Naive thymus-derived CD4-positive, alpha-beta T cell (primary cell): ENCODE data around the gene SORBS1. TPM values are rescaled to one million over a fixed set of nuclear protein-coding genes. Genes with fewer than 3 reads are reported as not detected.

ENCODE experiments used
- ATAC-seq: fragments of 150-1000 bp; cut with Tn5 transposase; 2 replicates; pipeline ENCODE4 v1.10.0; 2021; ENCODE audit warnings: mild to moderate bottlenecking, moderate library complexity
- CTCF ChIA-PET: fragments of 350-600 bp; sonication (Branson Sonifier 250); formaldehyde crosslinking; loops from one replicate; lab custom pipeline; 2021; ENCODE audit warnings: antibody characterized with exemption; lab: Charles Lee
- POLR2A ChIA-PET: fragments of 350-600 bp; sonication (Branson Sonifier 250); formaldehyde crosslinking; loops from one replicate; lab custom pipeline; 2021; ENCODE audit warnings: antibody characterized with exemption, inconsistent platforms; lab: Charles Lee
- DNase-seq, 9 donors: peaks; one replicate each; pipeline versions ENCODE4 v3.0.0 to v3.0.0-alpha.2; 2020 to 2022; ENCODE audit warnings: mixed read lengths in 1 of 9
- H3K27ac ChIP-seq: one replicate; pipeline ENCODE4 v1.7.0; 2013; ENCODE audit warnings: mild to moderate bottlenecking, low read depth, low read length, moderate library complexity
- H3K27me3 ChIP-seq, 2 donors: one replicate each; pipeline ENCODE4 v1.7.0; 2013; ENCODE audit warnings: low read length in 2 of 2, mild to moderate bottlenecking in 2 of 2, moderate library complexity in 2 of 2; ENCODE audit not compliant: control insufficient read depth in 2 of 2, insufficient read depth in 2 of 2
- H3K36me3 ChIP-seq, 3 experiments: 1 replicate in 2 of 3; 2 replicates in 1 of 3; pipeline ENCODE4 v1.7.0; 2013; ENCODE audit warnings: low read length in 3 of 3, mild to moderate bottlenecking in 3 of 3, moderate library complexity in 1 of 3; ENCODE audit not compliant: insufficient read depth in 3 of 3, control insufficient read depth in 2 of 3
- H3K4me1 ChIP-seq, 2 donors: one replicate each; pipeline ENCODE4 v1.7.0; 2013; ENCODE audit warnings: low read length in 2 of 2, mild to moderate bottlenecking in 2 of 2, moderate library complexity in 1 of 2; ENCODE audit not compliant: control insufficient read depth in 2 of 2, insufficient read depth in 2 of 2
- H3K4me3 ChIP-seq: 2 replicates; pipeline ENCODE4 v1.7.0; 2013; ENCODE audit warnings: mild to moderate bottlenecking, low read length
- H3K9me3 ChIP-seq, 3 experiments: 1 replicate in 2 of 3; 2 replicates in 1 of 3; pipeline ENCODE4 v1.7.0; 2013; ENCODE audit warnings: low read length in 3 of 3; ENCODE audit not compliant: control insufficient read depth in 2 of 3
- H3K27ac Mint-ChIP-seq, 9 donors: one replicate each; pipeline ENCODE4 v1.8.0; 2020 to 2022; ENCODE audit warnings: mixed read lengths in 9 of 9, mild to moderate bottlenecking in 8 of 9, moderate library complexity in 5 of 9, inconsistent platforms in 2 of 9
- H3K27me3 Mint-ChIP-seq, 5 donors: one replicate each; pipeline ENCODE4 v1.8.0; 2021 to 2022; ENCODE audit warnings: mixed read lengths in 5 of 5, mild to moderate bottlenecking in 1 of 5
- H3K36me3 Mint-ChIP-seq, 5 donors: one replicate each; pipeline ENCODE4 v1.8.0; 2020 to 2022; ENCODE audit warnings: mixed read lengths in 5 of 5, mild to moderate bottlenecking in 3 of 5, inconsistent platforms in 1 of 5
- H3K4me1 Mint-ChIP-seq, 7 donors: one replicate each; pipeline ENCODE4 v1.8.0; 2020 to 2022; ENCODE audit warnings: mixed read lengths in 7 of 7, mild to moderate bottlenecking in 3 of 7, inconsistent platforms in 1 of 7
- H3K4me3 Mint-ChIP-seq, 10 donors: one replicate each; pipeline ENCODE4 v1.8.0; 2020 to 2022; ENCODE audit warnings: mild to moderate bottlenecking in 10 of 10, mixed read lengths in 10 of 10, moderate library complexity in 6 of 10, inconsistent platforms in 2 of 10
- H3K9me3 Mint-ChIP-seq, 11 donors: one replicate each; pipeline ENCODE4 v1.8.0; 2020 to 2022; ENCODE audit warnings: mixed read lengths in 11 of 11, mild to moderate bottlenecking in 4 of 11, inconsistent platforms in 1 of 11, moderate library complexity in 1 of 11
- intact Hi-C, 2 donors: fragments of 100-400 bp; cut with micrococcal nuclease; formaldehyde crosslinking; loops; one replicate each; pipeline ENCODE4 v1.15.1; 2023
- polyA plus RNA-seq, 2 donors: library from polyadenylated mRNA; unstranded; fragments of 300-500 nt; fragmentation: Illumina TruSeq; gene quantifications; one replicate each; pipeline ENCODE4 v1.2.3, GENCODE V29; 2021
- total RNA-seq, 6 experiments: library from RNA in 5 of 6; stranded (reverse) in 5 of 6; gene quantifications; 1 replicate in 5 of 6; 2 replicates in 1 of 6; pipeline ENCODE4 v1.2.3 and lab custom pipeline; 2021 to 2026

Gene SORBS1
- total and polyA plus RNA-seq, 7 experiments from 2014 or later, result 0.58 to 1.9 (median 0.95) TPM

DNA sequence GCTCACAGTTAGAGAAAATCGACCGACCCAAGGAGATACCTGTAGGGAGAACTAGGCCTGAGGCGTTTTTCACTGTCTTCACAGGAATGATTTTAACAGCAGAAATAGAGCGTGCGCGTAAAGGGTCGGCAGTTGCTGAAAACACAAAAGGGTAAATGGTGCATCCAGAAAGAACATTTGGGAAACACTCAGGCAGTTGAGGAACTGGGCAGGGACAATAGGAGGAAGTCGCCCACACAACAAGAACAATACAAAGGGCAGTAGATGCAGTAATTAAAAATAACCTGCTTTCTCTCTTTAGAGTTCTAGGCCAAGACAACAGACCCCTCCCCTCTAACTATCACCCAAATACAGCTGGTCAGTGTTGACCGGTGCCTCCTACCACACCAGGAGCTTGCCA lies 126.6 kb downstream of the SORBS1 start:
- intact Hi-C loops, result loop anchor here in 1 of 2 donors (5.0 kb wide), 1 partner anchor 433 kb away; no protein-coding TSS in a partner anchor
- no peaks in the 10 kb centered on the region for H3K27me3 ChIP-seq
- H3K36me3 Mint-ChIP-seq, result no peaks in the 10 kb centered on the region
- no peaks in the 10 kb centered on the region for H3K9me3 ChIP-seq
- no peaks in the 10 kb centered on the region for H3K9me3 Mint-ChIP-seq
- H3K36me3 ChIP-seq, result no peaks in the 10 kb centered on the region
- H3K27ac ChIP-seq, result no peak overlapping the region
- no peaks in the 10 kb centered on the region for H3K27me3 Mint-ChIP-seq
- ATAC-seq, result no peak
- H3K27ac Mint-ChIP-seq, result no peak overlapping the region
- POLR2A ChIA-PET, result no interaction called here
- no peak overlapping the region for H3K4me3 Mint-ChIP-seq
- H3K4me1 Mint-ChIP-seq, result peaks cover 0 to 2% (median 0%) of the 10 kb centered on the region in 7 donors
- CTCF ChIA-PET, result no interaction called here
- no peak overlapping the region for H3K4me3 ChIP-seq
- no peak for DNase-seq
- H3K4me1 ChIP-seq, result no peaks in the 10 kb centered on the region

DNA sequence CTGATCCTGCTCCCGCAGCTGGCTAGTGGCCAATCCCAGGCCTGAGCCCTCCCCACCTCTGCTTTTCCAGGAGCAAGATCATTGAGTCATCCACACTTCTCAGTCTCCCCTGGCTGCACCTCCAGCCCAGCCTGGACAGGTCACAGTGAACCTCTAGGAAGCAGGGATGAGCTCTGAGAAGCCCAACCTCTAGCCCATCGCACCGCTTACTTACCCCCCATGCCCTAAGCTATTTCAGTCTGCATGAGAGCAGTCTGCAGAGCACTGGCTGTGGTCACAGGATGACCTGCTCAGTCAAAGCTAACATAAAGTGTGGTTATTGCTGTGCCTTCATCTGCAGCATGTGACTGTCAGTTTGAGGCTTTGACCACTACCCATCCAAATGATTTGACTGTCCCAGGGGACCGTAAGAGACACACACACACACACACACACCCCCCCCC lies 129.2 kb downstream of the SORBS1 start:
- Mint-ChIP-seq H3K36me3 (no peaks in the 10 kb centered on the region), H3K9me3 (no peaks in the 10 kb centered on the region), H3K4me3 (no peak overlapping the region), H3K4me1 (peaks cover 0 to 2% (median 0%) of the 10 kb centered on the region in 7 donors), H3K27ac (no peak overlapping the region), H3K27me3 (no peaks in the 10 kb centered on the region)
- ChIA-PET POLR2A (no interaction called here), CTCF (interaction anchor here (1.1 to 3.7 kb wide), 6 partner anchors 12 to 262 kb away, joined by 3 to 31 read pairs (median 8); partner anchors contain the start of gene TCTN3)
- H3K27ac ChIP-seq, result no peak overlapping the region
- H3K4me1 ChIP-seq, result no peaks in the 10 kb centered on the region
- DNase-seq (no peak), ATAC-seq (no peak)
- no peaks in the 10 kb centered on the region for H3K9me3 ChIP-seq
- no peaks in the 10 kb centered on the region for H3K36me3 ChIP-seq
- H3K4me3 ChIP-seq, result no peak overlapping the region
- no peaks in the 10 kb centered on the region for H3K27me3 ChIP-seq
- intact Hi-C loops, result loop anchor here (2.0 to 5.0 kb wide), 3 partner anchors 15 to 435 kb away; no protein-coding TSS in a partner anchor

DNA sequence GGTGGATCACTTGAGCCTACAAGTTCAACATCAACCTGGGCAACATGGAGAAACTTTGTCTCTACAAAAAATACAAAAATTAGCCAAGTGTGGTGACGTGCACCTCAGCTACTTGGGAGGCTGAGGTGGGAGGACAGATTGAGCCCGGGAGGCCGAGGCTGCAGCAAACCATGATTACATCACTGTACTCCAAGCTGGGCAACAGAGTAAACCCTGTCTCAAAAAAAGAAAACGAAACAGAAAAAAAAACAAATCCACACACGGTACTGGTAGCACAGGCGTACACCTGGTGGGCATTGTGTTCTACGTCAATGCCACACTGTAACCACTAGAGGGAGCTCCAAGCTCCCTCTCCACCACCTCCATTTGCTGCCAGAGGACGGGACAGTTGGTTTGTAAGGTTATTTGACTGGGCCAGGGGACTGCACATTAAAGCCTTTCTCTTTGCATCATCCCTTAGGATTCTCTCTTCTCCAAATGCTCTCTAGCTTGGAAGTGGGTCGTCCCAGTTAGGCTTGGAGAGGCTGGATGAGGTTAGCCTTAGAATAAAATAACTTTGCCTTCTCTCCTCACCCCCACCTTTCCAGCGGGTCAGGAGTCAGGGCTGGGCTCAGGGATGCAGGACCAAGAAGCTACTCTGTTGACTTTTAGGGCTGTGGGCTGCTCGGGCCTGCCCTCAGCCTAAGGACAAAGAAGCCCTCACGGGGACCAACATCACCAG lies 130.8 kb downstream of the SORBS1 start:
- H3K27me3 ChIP-seq, result no peaks in the 10 kb centered on the region
- Mint-ChIP-seq H3K9me3 (no peaks in the 10 kb centered on the region), H3K36me3 (no peaks in the 10 kb centered on the region), H3K27me3 (peaks cover 0 to 3% (median 0%) of the 10 kb centered on the region in 5 donors), H3K4me3 (no peak overlapping the region), H3K4me1 (peaks cover 0 to 2% (median 0%) of the 10 kb centered on the region in 7 donors), H3K27ac (no peak overlapping the region)
- ChIA-PET POLR2A (no interaction called here), CTCF (interaction anchor here (0.7 to 3.7 kb wide), 15 partner anchors 9 to 434 kb away, joined by 3 to 31 read pairs (median 4); partner anchors contain the start of gene TCTN3)
- ATAC-seq (peak; percentile 89), DNase-seq (peak in 8 of 9 donors; percentile 14 to 52 (median 34))
- H3K9me3 ChIP-seq, result no peaks in the 10 kb centered on the region
- intact Hi-C loops, result loop anchor here (1.0 to 5.0 kb wide), 4 partner anchors 16 to 437 kb away; no protein-coding TSS in a partner anchor
- H3K4me3 ChIP-seq, result no peak overlapping the region
- H3K27ac ChIP-seq, result no peak overlapping the region
- H3K4me1 ChIP-seq, result no peaks in the 10 kb centered on the region
- no peaks in the 10 kb centered on the region for H3K36me3 ChIP-seq

DNA sequence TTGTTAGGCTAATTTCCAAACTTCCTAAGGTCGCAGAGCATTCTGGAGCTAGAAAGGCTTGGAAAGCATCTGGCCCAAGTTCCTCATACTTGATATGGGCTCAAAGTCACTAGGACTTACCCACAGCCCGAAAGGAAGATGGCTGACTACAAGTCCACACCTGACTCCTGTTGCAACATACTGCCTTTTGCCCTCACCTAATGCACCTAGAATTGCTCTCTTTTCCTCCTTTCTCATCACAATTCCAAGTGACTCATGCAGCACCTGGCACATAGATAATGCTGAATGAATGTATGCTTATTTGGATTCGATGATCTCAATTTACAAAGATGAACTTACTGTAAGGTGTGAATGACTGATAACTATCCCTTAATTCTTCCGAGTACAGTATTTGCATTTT lies 131.5 kb downstream of the SORBS1 start:
- Histone ChIP-seq H3K4me1 (no peaks in the 10 kb centered on the region), H3K4me3 (no peak overlapping the region), H3K27ac (no peak overlapping the region), H3K27me3 (no peaks in the 10 kb centered on the region), H3K9me3 (no peaks in the 10 kb centered on the region), H3K36me3 (no peaks in the 10 kb centered on the region)
- intact Hi-C loops, result loop anchor here (1.0 to 5.0 kb wide), 4 partner anchors 17 to 438 kb away; no protein-coding TSS in a partner anchor
- Mint-ChIP-seq H3K4me3 (no peak overlapping the region), H3K36me3 (no peaks in the 10 kb centered on the region), H3K27ac (no peak overlapping the region), H3K4me1 (peaks cover 0 to 3% (median 0%) of the 10 kb centered on the region in 7 donors), H3K27me3 (peaks cover 0 to 3% (median 0%) of the 10 kb centered on the region in 5 donors), H3K9me3 (no peaks in the 10 kb centered on the region)
- ChIA-PET CTCF (interaction anchor here (0.6 to 3.7 kb wide), 7 partner anchors 9 to 174 kb away, joined by 3 to 31 read pairs (median 4); no protein-coding TSS in a partner anchor), POLR2A (no interaction called here)
- ATAC-seq (no peak), DNase-seq (no peak)

DNA sequence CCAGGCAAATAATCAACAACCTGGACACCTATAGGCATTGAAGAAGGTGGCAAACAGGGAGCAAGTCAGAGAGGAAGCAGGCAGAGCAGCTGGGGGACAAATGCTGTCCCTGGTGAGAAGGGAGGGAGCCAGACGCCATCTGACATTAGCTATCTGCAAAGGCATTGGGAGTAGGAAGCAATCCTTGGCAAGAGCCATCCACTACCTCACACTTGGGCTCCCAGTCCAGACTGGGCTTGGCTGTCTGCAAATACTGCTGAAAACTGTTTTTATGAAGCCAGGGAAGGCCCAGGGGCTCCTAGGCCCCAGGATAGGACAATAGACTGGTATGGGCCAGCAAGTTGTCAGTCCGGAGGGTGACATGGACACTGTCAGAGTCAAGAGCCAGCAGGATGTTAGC lies 132.5 kb downstream of the SORBS1 start:
- Histone ChIP-seq H3K36me3 (no peaks in the 10 kb centered on the region), H3K4me1 (no peaks in the 10 kb centered on the region), H3K4me3 (no peak overlapping the region), H3K27ac (no peak overlapping the region), H3K9me3 (no peaks in the 10 kb centered on the region), H3K27me3 (no peaks in the 10 kb centered on the region)
- Mint-ChIP-seq H3K27me3 (peaks cover 0 to 3% (median 0%) of the 10 kb centered on the region in 5 donors), H3K4me3 (no peak overlapping the region), H3K27ac (peak overlapping the region in 1 of 9 donors; percentile 32), H3K9me3 (no peaks in the 10 kb centered on the region), H3K36me3 (no peaks in the 10 kb centered on the region), H3K4me1 (peaks cover 0 to 3% (median 0%) of the 10 kb centered on the region in 7 donors)
- no peak for ATAC-seq
- no peak for DNase-seq
- ChIA-PET POLR2A (no interaction called here), CTCF (interaction anchor here (3.7 kb wide), 1 partner anchor 171 kb away, joined by 19 read pairs; no protein-coding TSS in a partner anchor)
- intact Hi-C loops, result no loop called here

DNA sequence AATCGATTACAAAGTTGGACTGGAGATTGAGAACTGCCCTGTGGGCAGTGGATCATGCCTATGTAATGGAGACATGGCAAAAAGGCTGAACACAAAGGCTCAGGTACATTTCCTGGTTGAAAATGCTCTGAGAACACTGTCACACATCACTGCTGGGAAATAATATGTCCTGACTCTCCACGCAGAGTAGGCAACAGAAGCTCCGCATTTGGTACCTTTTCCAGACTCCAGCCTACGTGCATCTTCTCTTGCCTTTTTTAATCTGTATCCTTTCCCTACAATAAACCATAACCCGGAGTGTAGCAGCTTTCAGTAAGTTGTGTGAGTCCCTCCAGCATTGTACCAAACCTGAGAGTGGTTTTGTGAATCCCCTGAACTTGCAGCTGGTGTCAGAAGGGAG lies 134.7 kb downstream of the SORBS1 start:
- Histone ChIP-seq H3K27me3 (no peaks in the 10 kb centered on the region), H3K9me3 (no peaks in the 10 kb centered on the region), H3K4me1 (no peaks in the 10 kb centered on the region), H3K27ac (no peak overlapping the region), H3K4me3 (no peak overlapping the region), H3K36me3 (no peaks in the 10 kb centered on the region)
- DNase-seq, result no peak
- intact Hi-C loops, result no loop called here
- Mint-ChIP-seq H3K9me3 (no peaks in the 10 kb centered on the region), H3K27ac (no peak overlapping the region), H3K4me3 (no peak overlapping the region), H3K27me3 (peaks cover 0 to 3% (median 0%) of the 10 kb centered on the region in 5 donors), H3K4me1 (peaks cover 0 to 3% (median 0%) of the 10 kb centered on the region in 7 donors), H3K36me3 (no peaks in the 10 kb centered on the region)
- POLR2A ChIA-PET, result no interaction called here
- CTCF ChIA-PET, result interaction anchor here (2.5 kb wide), 1 partner anchor 177 kb away, joined by 10 read pairs; no protein-coding TSS in a partner anchor
- ATAC-seq, result no peak
